ENCODE measurements around the gene TMEM106C. TPM values are rescaled to one million over a fixed set of nuclear protein-coding genes. Genes with fewer than 3 reads are reported as not detected.

TMEM106C gene
- total and polyA plus RNA-seq, 10 of the 15 experiments (the other 5 are each of a cell fraction or from before 2014, with no cell fraction given): 90.2 to 280 (median 161) TPM

GRCh38 chr12:47927346-47927745 is 36.0 kb upstream of the TMEM106C start:
- no peak overlapping the region for H2AFZ ChIP-seq (ENCODE audit: control insufficient read depth, low read depth, low read length)
- intact Hi-C loops (cut with micrococcal nuclease; ENCODE audit: unreplicated experiment) (no loop called here), in situ Hi-C loops (cut with MboI) (no loop called here)
- TF ChIP-seq E2F8 (IDR thresholded peaks at IDR 0.05; ENCODE audit: low read depth, partially characterized antibody) (no peak), GATAD2B (conservative IDR thresholded peaks at IDR 0.05; ENCODE audit: low read depth) (no peak), IKZF2 (IDR thresholded peaks at IDR 0.05) (no peak), YBX1 (IDR thresholded peaks at IDR 0.05) (no peak), MLLT1 (IDR thresholded peaks at IDR 0.05) (no peak), ZNF217 (IDR thresholded peaks at IDR 0.05) (no peak), PML (IDR thresholded peaks at IDR 0.05; ENCODE audit: low read length) (no peak), KDM1A (IDR thresholded peaks at IDR 0.05; ENCODE audit: borderline replicate concordance) (no peak), PAX8 (IDR thresholded peaks at IDR 0.05) (no peak), ZNF207 (IDR thresholded peaks at IDR 0.05; ENCODE audit: borderline replicate concordance) (no peak), RB1 (IDR thresholded peaks at IDR 0.05; ENCODE audit: borderline replicate concordance) (no peak), CBX3 (IDR thresholded peaks at IDR 0.05; ENCODE audit: borderline replicate concordance, low read depth) (no peak), IKZF1 (conservative IDR thresholded peaks at IDR 0.05) (no peak), MTA2 (IDR thresholded peaks at IDR 0.05; ENCODE audit: low read depth) (no peak)
- TF ChIP-seq, protein P1, sequence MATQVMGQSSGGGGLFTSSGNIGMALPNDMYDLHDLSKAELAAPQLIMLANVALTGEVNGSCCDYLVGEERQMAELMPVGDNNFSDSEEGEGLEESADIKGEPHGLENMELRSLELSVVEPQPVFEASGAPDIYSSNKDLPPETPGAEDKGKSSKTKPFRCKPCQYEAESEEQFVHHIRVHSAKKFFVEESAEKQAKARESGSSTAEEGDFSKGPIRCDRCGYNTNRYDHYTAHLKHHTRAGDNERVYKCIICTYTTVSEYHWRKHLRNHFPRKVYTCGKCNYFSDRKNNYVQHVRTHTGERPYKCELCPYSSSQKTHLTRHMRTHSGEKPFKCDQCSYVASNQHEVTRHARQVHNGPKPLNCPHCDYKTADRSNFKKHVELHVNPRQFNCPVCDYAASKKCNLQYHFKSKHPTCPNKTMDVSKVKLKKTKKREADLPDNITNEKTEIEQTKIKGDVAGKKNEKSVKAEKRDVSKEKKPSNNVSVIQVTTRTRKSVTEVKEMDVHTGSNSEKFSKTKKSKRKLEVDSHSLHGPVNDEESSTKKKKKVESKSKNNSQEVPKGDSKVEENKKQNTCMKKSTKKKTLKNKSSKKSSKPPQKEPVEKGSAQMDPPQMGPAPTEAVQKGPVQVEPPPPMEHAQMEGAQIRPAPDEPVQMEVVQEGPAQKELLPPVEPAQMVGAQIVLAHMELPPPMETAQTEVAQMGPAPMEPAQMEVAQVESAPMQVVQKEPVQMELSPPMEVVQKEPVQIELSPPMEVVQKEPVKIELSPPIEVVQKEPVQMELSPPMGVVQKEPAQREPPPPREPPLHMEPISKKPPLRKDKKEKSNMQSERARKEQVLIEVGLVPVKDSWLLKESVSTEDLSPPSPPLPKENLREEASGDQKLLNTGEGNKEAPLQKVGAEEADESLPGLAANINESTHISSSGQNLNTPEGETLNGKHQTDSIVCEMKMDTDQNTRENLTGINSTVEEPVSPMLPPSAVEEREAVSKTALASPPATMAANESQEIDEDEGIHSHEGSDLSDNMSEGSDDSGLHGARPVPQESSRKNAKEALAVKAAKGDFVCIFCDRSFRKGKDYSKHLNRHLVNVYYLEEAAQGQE (IDR thresholded peaks at IDR 0.05; ENCODE audit: low read depth, low read length): no peak
- H3K4me2 ChIP-seq (ENCODE audit: control insufficient read depth, insufficient read depth): no peak overlapping the region
- RAD21 ChIA-PET (ENCODE audit: unreplicated experiment): no interaction called here
- CTCF ChIA-PET: no interaction called here
- no peak overlapping the region for H3K27ac ChIP-seq (ENCODE audit: control insufficient read depth, insufficient read depth)
- H3K79me2 ChIP-seq (ENCODE audit: control insufficient read depth, insufficient read depth, low read length): no peaks in the 10 kb centered on the region
- DNase-seq (ENCODE audit: low read depth, low spot score): no peak
- no TSS peak for BruUV-seq (replicated peaks)
- H3K4me1 ChIP-seq (ENCODE audit: control insufficient read depth, insufficient read depth, low read length): no peaks in the 10 kb centered on the region
- H3K9me3 ChIP-seq (replicated peaks; ENCODE audit: control insufficient read depth, insufficient read depth, low read length): no peaks in the 10 kb centered on the region
- no peaks in the 10 kb centered on the region for H3K36me3 ChIP-seq (ENCODE audit: control insufficient read depth in 2 of 2, insufficient read depth in 2 of 2, low read length in 1 of 2)
- no peak for ATAC-seq
- WGBS (ENCODE audit: insufficient coverage, insufficient replicate concordance, low lambda C conversion rate, missing lambda C conversion rate): 20% methylated on average over 3 of the region's 3 CpGs
- 0 out of 2 replicates have a peak, but pooled peaks cover 2% of the 10 kb centered on the region for H4K20me1 ChIP-seq (ENCODE audit: control insufficient read depth, insufficient read depth)
- H3K27me3 ChIP-seq (replicated peaks in 1 of 2; ENCODE audit: control insufficient read depth in 2 of 2, insufficient read depth in 2 of 2, low read length in 1 of 2): peaks cover 7 to 14% of the 10 kb centered on the region in 2 experiments
- FAIRE-seq: no peak
- H3K9ac ChIP-seq (ENCODE audit: control insufficient read depth, insufficient read depth, low read length): no peak overlapping the region
- no peak overlapping the region for H3K4me3 ChIP-seq
- POLR2A ChIA-PET: no interaction called here
- SMC1A ChIA-PET (ENCODE audit: uncharacterized antibody, unreplicated experiment): interaction anchor here (1.1 to 1.5 kb wide), 3 partner anchors 11 to 22 kb away, joined by 3 to 4 read pairs (median 3); no protein-coding TSS in a partner anchor

Measured in GM12878 (cell line).